PC-3 (cell line): ENCODE measurements around the gene ERCC6L2. TPM values are rescaled to one million over a fixed set of nuclear protein-coding genes. Genes with fewer than 3 reads are reported as not detected.

ENCODE experiments used
- ATAC-seq: fragments of 200-7000 bp; cut with Tn5 transposase; 2 replicates; pipeline ENCODE4 v1.9.1; 2020; ENCODE audit warnings: mild to moderate bottlenecking, moderate library complexity
- BruUV-seq: library from RNA; stranded (reverse); fragments of 400-500 nt; replicated peaks from 2 replicates; lab custom pipeline; 2021; lab: Mats Ljungman, UMichigan
- CTCF ChIA-PET: fragments of 300-600 bp; sonication (Branson Sonifier 250); formaldehyde crosslinking; loops from one replicate; lab custom pipeline; 2022; ENCODE audit warnings: antibody characterized with exemption; lab: Charles Lee
- POLR2A ChIA-PET: fragments of 300-600 bp; sonication (Branson Sonifier 250); formaldehyde crosslinking; loops from one replicate; lab custom pipeline; 2022; ENCODE audit warnings: antibody characterized with exemption; ENCODE audit not compliant: unreplicated experiment; lab: Charles Lee
- DNase-seq: peaks from one replicate; pipeline ENCODE4 v3.0.0-alpha.2; 2015
- H2AFZ ChIP-seq: fragments of 300-600 bp; sonication (generic); 2 replicates; pipeline ENCODE4 v1.6.0; 2016; ENCODE audit warnings: antibody characterized with exemption, low read length
- H3F3A ChIP-seq: fragments of 300-600 bp; sonication (generic); one replicate; pipeline ENCODE4 v1.6.0; 2017; ENCODE audit warnings: antibody characterized with exemption, low read length, control low read depth, mild to moderate bottlenecking; ENCODE audit not compliant: unreplicated experiment
- H3K27ac ChIP-seq: fragments of 300-600 bp; sonication (generic); 2 replicates; pipeline ENCODE4 v1.5.1; 2016; ENCODE audit warnings: mild to moderate bottlenecking, low read length
- H3K27me3 ChIP-seq: fragments of 300-600 bp; sonication (generic); 2 replicates; pipeline ENCODE4 v1.6.1; 2016; ENCODE audit warnings: low read length, mixed read lengths
- H3K36me3 ChIP-seq: fragments of 300-600 bp; sonication (generic); 2 replicates; pipeline ENCODE4 v1.6.1; 2016; ENCODE audit warnings: low read depth, mixed run types, low read length, mixed read lengths
- H3K4me1 ChIP-seq: fragments of 300-600 bp; sonication (generic); 2 replicates; pipeline ENCODE4 v1.5.1; 2016; ENCODE audit warnings: low read length; ENCODE audit not compliant: insufficient read depth
- H3K4me2 ChIP-seq: fragments of 300-600 bp; sonication (generic); 2 replicates; pipeline ENCODE4 v1.6.0; 2016; ENCODE audit warnings: low read length
- H3K4me3 ChIP-seq: fragments of 300-600 bp; sonication (generic); 2 replicates; pipeline ENCODE4 v1.5.1; 2016; ENCODE audit warnings: mild to moderate bottlenecking, low read length, mixed read lengths
- H3K79me2 ChIP-seq: fragments of 300-600 bp; sonication (generic); 2 replicates; pipeline ENCODE4 v1.6.1; 2017; ENCODE audit warnings: low read length, mixed read lengths
- H3K9ac ChIP-seq: fragments of 300-600 bp; sonication (generic); 2 replicates; pipeline ENCODE4 v1.6.0; 2016; ENCODE audit warnings: mild to moderate bottlenecking, low read length
- H3K9me2 ChIP-seq: fragments of 300-600 bp; sonication (generic); replicated peaks from 2 replicates; pipeline ENCODE4 v1.6.1; 2016; ENCODE audit warnings: mixed run types, low read length, mixed read lengths
- H3K9me3 ChIP-seq: fragments of 300-600 bp; sonication (generic); 2 replicates; pipeline ENCODE4 v1.6.1; 2016; ENCODE audit warnings: low read length, mixed read lengths
- H4K20me1 ChIP-seq: fragments of 300-600 bp; sonication (generic); 2 replicates; pipeline ENCODE4 v1.6.1; 2016; ENCODE audit warnings: low read length, mixed read lengths
- CTCF ChIP-seq: fragments of 300-600 bp; sonication (generic); conservative IDR thresholded peaks from 2 replicates; pipeline ENCODE4 v1.5.1; 2017; ENCODE audit warnings: antibody characterized with exemption, low read depth, mild to moderate bottlenecking, low read length
- EZH2 ChIP-seq: fragments of 300-600 bp; sonication (generic); IDR thresholded peaks from one replicate; pipeline ENCODE4 v1.6.1; 2017; ENCODE audit warnings: antibody characterized with exemption, mild to moderate bottlenecking, low read length; ENCODE audit not compliant: unreplicated experiment
- EZH2phosphoT487 ChIP-seq: fragments of 300-600 bp; sonication (generic); IDR thresholded peaks from 2 replicates; pipeline ENCODE4 v1.6.1; 2018; ENCODE audit warnings: mild to moderate bottlenecking, antibody characterized with exemption, low read length, borderline replicate concordance
- intact Hi-C: fragments of 100-400 bp; cut with micrococcal nuclease; formaldehyde crosslinking; loops from 2 replicates; pipeline ENCODE4 v1.9.0; 2023
- total RNA-seq: library from RNA; depleted of rRNA; stranded (reverse); fragments of >200 nt; gene quantifications from 2 replicates; pipeline ENCODE4 v1.2.3, GENCODE V29; 2014

ERCC6L2 gene
- total RNA-seq, 1 experiment from 2014 or later: 18.8 TPM

GRCh38 chr9:95942016-95942415 lies 66.5 kb downstream of the ERCC6L2 start:
- H3K27me3 ChIP-seq: no peaks in the 10 kb centered on the region
- no peak overlapping the region for H3K9ac ChIP-seq
- no peak overlapping the region for H2AFZ ChIP-seq
- H3K36me3 ChIP-seq: peaks cover 19% of the 10 kb centered on the region
- H4K20me1 ChIP-seq: no peaks in the 10 kb centered on the region
- no peak overlapping the region for H3K4me2 ChIP-seq
- no peaks in the 10 kb centered on the region for H3F3A ChIP-seq
- H3K4me3 ChIP-seq: no peak overlapping the region
- POLR2A ChIA-PET: no interaction called here
- H3K4me1 ChIP-seq: no peaks in the 10 kb centered on the region
- H3K9me3 ChIP-seq: no peaks in the 10 kb centered on the region
- no peak for DNase-seq
- no peaks in the 10 kb centered on the region for H3K79me2 ChIP-seq
- no peaks in the 10 kb centered on the region for H3K9me2 ChIP-seq
- H3K27ac ChIP-seq: no peak overlapping the region
- TF ChIP-seq CTCF (no peak), EZH2phosphoT487 (no peak), EZH2 (no peak)
- CTCF ChIA-PET: no interaction called here
- intact Hi-C loops: no loop called here
- no peak for ATAC-seq
- BruUV-seq: no TSS peak

DNA sequence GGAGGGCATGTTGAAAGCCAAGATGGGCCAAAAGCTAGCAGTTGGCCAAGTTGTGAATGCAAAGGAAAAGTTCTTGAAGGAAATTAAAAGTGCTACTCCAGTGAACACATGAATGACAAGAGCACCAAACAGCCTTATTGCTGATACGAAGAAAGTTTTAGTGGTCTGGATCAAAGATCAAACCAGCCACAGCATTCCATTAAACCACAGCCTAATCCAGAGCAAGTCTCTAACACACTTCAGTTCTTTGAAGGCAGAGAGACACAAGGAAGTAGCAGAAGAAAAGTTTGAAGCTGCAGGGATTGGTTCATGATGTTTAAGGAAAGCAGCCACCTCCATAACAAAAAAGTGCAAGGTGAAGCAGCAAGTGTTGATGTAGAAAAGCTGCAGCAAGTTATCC lies 71.6 kb downstream of the ERCC6L2 start:
- intact Hi-C loops: no loop called here

More for the DNA sequence above, 71.6 kb downstream of the ERCC6L2 start:
- no peaks in the 10 kb centered on the region for H4K20me1 ChIP-seq
- H3K79me2 ChIP-seq: no peaks in the 10 kb centered on the region
- TF ChIP-seq EZH2 (no peak), CTCF (no peak), EZH2phosphoT487 (no peak)
- no peak overlapping the region for H3K4me3 ChIP-seq
- H3K9me2 ChIP-seq: no peaks in the 10 kb centered on the region
- ChIA-PET CTCF (no interaction called here), POLR2A (no interaction called here)
- no peak overlapping the region for H3K27ac ChIP-seq
- no peaks in the 10 kb centered on the region for H3K27me3 ChIP-seq
- H3K9ac ChIP-seq: no peak overlapping the region
- H2AFZ ChIP-seq: no peak overlapping the region
- ATAC-seq: no peak
- BruUV-seq: no TSS peak
- H3K36me3 ChIP-seq: peaks cover 26% of the 10 kb centered on the region
- H3K4me2 ChIP-seq: no peak overlapping the region
- no peaks in the 10 kb centered on the region for H3K9me3 ChIP-seq
- H3K4me1 ChIP-seq: no peaks in the 10 kb centered on the region
- no peaks in the 10 kb centered on the region for H3F3A ChIP-seq
- no peak for DNase-seq
